ENCODE measurements around the gene PALM2AKAP2.

DNA sequence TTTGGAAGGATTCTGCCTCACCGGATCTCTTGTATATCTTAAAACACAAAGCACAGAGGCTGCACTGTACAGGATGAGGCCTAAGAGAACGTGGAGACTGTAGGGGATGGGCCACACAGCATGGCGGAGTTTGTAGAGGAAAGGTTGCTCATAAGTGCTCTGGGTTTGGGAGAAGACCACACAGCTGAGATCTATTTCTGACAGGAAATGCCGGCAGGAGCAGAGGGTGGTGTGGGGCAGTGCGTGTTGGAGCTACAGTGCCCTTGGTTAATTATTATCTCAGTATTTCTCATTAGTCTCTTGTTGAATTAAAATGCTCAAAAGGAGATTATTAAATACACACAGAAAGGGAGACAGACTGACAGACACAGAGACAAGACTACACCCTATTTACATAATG, 9.6 kb downstream of the PALM2AKAP2 start:
- TF ChIP-seq, protein P1, sequence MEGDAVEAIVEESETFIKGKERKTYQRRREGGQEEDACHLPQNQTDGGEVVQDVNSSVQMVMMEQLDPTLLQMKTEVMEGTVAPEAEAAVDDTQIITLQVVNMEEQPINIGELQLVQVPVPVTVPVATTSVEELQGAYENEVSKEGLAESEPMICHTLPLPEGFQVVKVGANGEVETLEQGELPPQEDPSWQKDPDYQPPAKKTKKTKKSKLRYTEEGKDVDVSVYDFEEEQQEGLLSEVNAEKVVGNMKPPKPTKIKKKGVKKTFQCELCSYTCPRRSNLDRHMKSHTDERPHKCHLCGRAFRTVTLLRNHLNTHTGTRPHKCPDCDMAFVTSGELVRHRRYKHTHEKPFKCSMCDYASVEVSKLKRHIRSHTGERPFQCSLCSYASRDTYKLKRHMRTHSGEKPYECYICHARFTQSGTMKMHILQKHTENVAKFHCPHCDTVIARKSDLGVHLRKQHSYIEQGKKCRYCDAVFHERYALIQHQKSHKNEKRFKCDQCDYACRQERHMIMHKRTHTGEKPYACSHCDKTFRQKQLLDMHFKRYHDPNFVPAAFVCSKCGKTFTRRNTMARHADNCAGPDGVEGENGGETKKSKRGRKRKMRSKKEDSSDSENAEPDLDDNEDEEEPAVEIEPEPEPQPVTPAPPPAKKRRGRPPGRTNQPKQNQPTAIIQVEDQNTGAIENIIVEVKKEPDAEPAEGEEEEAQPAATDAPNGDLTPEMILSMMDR (conservative IDR thresholded peaks at IDR 0.05; ENCODE audit: low read length), result no peak
- no peak for TF ChIP-seq EZH2phosphoT487 (IDR thresholded peaks at IDR 0.05; ENCODE audit: borderline replicate concordance, low read depth, low read length)

All from OCI-LY7 (cell line).